WTC11 (cell line): ENCODE results near the gene MSL1.

Experiments used
- AFF4 ChIP-seq: sonication (generic); formaldehyde crosslinking; IDR thresholded peaks from 2 replicates; pipeline ENCODE4 v1.8.1; 2023; ENCODE audit warnings: mild to moderate bottlenecking, missing genetic modification reagents, borderline replicate concordance
- CREB1 ChIP-seq: sonication (generic); formaldehyde crosslinking; IDR thresholded peaks from 2 replicates; pipeline ENCODE4 v1.8.0; 2023; ENCODE audit warnings: mild to moderate bottlenecking, missing genetic modification reagents
- CREM ChIP-seq: sonication (generic); formaldehyde crosslinking; IDR thresholded peaks from 2 replicates; pipeline ENCODE4 v1.8.1; 2022; ENCODE audit warnings: mild to moderate bottlenecking, missing genetic modification reagents, moderate library complexity
- CTCF ChIP-seq: fragments of 200-600 bp; IDR thresholded peaks from 2 replicates; pipeline ENCODE4 v1.8.0; 2022; ENCODE audit warnings: antibody characterized with exemption
- NFYB ChIP-seq: sonication (generic); formaldehyde crosslinking; conservative IDR thresholded peaks from 2 replicates; pipeline ENCODE4 v1.8.0; 2022; ENCODE audit warnings: low read depth, missing genetic modification reagents
- NR1H2 ChIP-seq: sonication (generic); formaldehyde crosslinking; IDR thresholded peaks from 2 replicates; pipeline ENCODE4 v1.9.0; 2021; ENCODE audit warnings: mild to moderate bottlenecking, moderate library complexity, missing genetic modification reagents
- TF ChIP-seq, protein P1 (sequence below): sonication (generic); formaldehyde crosslinking; IDR thresholded peaks from 2 replicates; pipeline ENCODE4 v1.8.0; 2022; ENCODE audit warnings: mild to moderate bottlenecking, missing genetic modification reagents
- TF ChIP-seq, protein P2 (sequence below): sonication (generic); formaldehyde crosslinking; IDR thresholded peaks from 2 replicates; pipeline ENCODE4 v1.8.1; 2023; ENCODE audit warnings: mild to moderate bottlenecking, missing genetic modification reagents, moderate library complexity

GRCh38 chr17:40103688-40104087 is 18.1 kb upstream of the MSL1 start:
- TF ChIP-seq AFF4 (CRISPR knock-in tag) (no peak), CTCF (no peak), CREB1 (CRISPR knock-in tag) (no peak), NR1H2 (CRISPR knock-in tag) (no peak), NFYB (CRISPR knock-in tag) (no peak), CREM (CRISPR knock-in tag) (no peak)
- TF ChIP-seq, protein P1, sequence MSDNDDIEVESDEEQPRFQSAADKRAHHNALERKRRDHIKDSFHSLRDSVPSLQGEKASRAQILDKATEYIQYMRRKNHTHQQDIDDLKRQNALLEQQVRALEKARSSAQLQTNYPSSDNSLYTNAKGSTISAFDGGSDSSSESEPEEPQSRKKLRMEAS (CRISPR knock-in tag), result no peak
- TF ChIP-seq, protein P2, sequence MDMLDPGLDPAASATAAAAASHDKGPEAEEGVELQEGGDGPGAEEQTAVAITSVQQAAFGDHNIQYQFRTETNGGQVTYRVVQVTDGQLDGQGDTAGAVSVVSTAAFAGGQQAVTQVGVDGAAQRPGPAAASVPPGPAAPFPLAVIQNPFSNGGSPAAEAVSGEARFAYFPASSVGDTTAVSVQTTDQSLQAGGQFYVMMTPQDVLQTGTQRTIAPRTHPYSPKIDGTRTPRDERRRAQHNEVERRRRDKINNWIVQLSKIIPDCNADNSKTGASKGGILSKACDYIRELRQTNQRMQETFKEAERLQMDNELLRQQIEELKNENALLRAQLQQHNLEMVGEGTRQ (CRISPR knock-in tag), result no peak
